ENCODE data around the gene ALDH7A1.
"Not testable (repeated sequence)": the region's sequence is repeated elsewhere in the genome, so short reads cannot be mapped to it uniquely, and the experiment has no call there.

Gene ALDH7A1

DNA sequence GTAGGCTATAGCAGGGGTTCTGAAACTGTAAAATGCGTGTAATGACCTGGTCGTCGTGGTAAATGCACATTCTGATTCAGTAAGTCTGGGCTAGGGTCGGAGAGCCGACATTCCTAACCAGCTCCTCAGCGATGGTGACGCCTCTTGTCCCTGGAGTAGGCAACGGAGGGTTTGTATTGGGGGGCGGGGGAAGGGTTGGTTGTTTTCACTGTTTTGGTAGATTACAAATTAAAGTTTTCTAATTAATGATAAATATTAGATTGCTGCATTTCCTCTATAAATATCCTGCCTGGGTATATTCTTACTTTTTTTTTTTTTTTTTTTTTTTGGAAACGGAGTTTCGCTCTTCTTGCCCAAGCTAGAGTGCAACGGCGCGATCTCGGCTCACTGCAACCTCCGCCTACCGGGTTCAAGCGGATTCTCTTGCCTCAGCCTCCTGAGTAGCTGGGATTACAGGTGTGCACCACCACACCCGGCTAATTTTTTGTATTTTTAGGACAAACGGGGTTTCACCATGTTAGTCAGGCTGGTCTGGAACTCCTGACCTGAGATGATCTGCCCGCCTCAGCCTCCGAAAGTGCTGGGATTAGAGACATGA, 566 bp upstream of the ALDH7A1 start:
- DNase-seq (ENCODE audit: low spot score): no peak

DNA sequence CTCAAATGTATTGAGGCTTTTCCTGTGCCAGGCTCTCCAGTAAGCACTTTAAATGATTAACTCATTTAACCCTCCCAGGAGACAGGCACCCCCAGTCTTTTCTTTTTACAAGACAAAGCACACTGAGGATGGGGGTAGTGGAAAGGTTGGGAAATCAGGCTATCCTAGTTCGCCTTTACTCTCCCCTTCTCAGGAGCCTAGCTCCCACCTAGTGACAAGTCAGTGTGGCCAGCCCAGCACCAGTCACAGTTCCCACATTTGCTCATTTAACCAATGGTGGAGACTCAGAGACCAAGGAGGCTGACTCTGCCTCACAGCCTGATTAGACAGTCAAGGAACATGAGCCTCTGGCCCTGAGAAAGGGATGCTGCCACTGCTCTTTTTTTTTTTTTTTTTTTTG, 3.5 kb downstream of the ALDH7A1 start:
- DNase-seq (ENCODE audit: low spot score): no peak

DNA sequence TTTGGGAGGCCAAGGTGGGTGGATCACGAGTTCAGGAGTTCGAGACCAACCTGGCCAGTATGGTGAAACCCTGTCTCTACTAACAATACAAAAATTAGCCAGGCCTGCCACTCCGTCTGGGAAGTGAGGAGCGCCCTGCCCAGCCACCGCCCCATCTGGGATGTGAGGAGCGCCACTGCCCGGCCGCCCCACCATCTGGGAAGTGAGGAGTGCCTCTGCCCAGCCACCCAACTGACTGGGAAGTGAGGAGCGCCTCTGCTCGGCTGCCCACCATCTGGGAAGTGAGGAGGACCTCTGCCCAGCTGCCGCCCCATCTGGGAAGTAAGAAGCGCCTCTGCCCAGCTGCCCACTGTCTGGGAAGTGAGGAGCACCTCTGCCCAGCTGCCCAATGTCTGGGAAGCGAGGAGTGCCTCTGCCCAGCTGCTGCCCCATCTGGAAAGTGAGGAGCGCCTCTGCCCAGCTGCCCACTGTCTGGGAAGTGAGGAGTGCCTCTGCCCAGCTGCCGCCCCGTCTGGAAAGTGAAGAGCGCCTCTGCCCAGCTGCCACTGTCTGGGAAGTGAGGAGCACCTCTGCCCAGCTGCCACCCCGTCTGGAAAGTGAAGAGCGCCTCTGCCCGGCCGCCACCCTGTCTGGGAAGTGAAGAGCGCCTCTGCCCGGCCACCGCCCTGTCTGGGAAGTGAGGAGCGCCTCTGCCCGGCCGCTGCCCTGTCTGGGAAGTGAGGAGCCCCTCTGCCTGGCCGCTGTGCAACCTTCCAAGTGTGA, 5.3 kb downstream of the ALDH7A1 start:
- DNase-seq (ENCODE audit: low spot score): no peak

DNA sequence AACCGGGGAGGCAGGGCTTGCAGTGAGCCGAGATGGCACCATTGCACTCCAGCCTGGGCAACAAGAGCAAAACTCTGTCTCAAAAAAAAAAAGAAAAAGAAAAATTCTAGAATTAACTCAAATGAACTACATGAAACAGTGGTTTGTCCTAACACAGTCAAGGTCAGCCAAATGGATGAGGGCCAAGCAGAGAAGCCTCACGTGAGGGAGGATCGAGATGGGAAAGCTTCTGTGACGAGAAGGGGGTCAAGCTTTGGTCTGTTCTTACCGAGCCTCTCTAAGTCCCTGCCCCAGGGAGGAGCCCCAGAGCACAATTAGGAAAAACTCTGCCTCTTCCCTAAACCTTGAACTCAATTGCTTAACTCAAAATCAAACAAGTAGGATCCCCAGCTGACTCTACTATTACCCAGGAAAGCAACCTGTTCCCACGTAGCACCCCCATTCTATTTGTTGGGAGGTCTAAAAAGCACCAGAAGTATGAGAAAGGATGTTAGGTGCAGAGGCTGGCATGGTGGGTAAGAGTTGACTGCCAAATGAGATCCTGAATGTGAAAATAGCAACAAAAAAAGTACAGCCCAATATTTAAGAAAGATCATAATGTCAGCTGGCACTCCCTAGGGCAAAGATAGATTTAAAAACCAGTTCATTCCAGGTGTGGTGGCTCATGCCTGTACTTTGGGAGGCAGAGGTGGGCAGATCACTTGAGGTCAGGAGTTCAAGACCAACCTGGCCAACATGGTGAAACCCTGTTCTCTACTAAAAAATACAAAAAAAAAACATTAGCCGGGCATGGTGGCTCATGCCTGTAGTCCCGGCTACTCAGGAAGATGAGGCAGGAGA, 7.2 kb downstream of the ALDH7A1 start:
- no peak for DNase-seq (ENCODE audit: low spot score)

DNA sequence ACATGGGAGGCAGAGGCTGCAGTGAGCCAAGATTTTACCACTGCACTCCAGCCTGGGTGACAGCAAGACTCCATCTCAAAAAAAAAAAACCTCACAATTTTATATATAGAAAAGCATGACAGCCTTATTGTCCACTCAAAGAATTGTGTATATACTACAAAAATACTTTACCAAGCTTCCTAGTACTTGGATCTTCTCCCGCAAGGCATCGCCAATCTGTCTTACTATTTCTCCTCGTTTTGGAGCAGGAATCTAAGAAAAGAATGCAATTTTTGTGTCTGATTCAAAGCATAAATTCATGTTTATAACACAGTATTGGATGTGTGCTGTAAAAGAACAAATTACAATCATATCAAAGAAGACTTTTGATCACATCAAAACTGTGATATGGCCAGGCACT, 11.3 kb downstream of the ALDH7A1 start:
- DNase-seq (ENCODE audit: low spot score): no peak

DNA sequence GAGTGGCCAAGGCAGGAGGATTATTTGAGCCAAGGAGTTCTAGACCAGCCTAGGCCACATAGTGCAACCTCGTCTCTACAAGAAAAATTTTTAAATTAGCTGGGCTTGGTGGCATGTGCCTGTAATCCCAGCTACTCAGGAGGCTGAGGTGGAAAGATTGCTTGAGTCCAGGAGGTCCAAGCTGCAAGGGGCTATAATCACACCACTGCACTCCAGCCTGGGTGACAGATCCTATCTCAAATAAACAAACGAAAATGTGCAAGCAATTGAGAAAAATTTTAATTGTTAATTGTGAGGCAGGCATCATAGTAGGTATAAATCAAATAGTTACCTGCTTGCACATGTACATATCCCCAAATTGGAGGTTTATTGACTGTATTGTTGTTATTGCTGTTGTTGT, 15.3 kb downstream of the ALDH7A1 start:
- no peak for DNase-seq (ENCODE audit: low spot score)

DNA sequence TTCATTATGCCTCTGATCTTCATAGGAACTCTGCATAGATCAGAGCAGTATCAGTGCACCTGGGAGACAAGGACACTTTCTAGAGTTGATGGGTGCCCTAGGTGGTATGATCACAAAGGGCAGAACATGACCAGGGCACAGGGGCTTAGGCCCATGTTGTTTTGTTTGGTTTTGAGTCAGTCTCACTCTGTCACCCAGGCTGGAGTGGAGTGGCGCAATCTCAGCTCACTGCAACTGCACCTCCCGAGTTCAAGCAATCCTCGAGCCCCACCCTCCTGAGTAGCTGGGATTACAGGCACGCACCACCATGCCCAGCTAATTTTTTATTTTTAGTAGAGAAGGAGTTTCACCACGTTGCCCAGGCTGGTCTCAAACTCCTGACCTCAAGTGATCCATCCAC, 17.6 kb downstream of the ALDH7A1 start:
- DNase-seq (ENCODE audit: low spot score): no peak

DNA sequence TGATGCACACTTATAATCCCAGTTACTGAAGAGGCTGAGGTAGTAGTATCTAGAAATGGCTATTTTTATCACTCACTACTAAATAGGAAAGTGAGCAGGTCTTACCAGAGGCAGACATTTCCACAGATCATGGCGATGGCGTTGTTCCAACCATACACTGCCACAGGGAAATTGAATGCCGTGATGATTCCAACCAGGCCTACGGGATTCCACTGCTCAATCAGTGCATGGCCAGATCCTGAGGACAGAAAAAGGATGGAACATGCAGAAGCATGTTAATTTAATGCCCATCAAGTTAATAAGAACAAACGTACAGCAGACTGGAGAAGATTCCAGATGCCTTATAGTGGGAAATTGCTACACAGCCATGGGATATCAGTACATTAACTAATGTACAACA, 18.0 kb downstream of the ALDH7A1 start:
- no peak for DNase-seq (ENCODE audit: low spot score)

DNA sequence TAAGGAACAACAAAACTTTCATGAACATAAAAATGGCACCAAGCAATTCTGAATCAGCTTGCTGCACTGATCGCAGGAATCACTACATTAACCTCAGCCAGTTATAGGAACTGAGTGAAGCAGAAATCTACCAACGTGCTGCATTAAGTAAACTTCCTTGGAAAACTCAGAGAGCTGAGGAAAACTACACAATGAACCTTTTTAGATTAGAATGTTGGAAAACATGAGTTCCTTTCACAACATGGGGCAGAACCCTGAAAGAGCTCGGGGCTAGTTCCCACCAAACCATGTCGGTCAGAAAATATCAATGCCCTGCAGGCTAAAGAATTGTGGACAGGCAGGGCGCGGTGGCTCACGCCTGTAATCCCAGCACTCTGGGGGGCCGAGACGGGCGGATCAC, 19.4 kb downstream of the ALDH7A1 start:
- no peak for DNase-seq (ENCODE audit: low spot score)

DNA sequence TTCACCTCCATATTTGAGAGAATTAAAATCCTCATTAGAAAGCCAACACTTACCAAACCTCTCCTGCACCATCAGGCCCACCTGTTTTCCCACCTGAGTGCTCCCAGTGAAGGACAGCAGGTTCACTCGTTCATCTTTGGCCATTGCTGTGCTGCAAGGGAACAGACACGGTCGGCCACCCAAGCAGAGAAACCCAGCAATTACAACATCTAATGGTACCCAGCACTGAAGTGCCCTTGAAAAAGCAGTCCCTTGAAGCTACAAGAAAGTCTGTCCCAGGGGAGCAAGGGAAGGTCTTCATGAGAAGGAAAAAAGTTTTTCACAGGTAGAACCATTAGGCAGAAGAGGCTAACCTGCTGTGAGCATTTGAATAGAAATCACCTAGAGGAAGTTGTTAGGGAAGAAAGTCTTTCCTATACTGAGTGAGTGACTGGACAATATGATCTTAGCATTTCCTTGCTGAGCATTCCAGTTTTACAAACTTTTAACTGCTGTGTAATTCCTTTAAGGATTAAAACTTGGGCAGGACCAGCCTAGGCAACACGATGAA, 26.7 kb downstream of the ALDH7A1 start:
- DNase-seq (ENCODE audit: low spot score): no peak

DNA sequence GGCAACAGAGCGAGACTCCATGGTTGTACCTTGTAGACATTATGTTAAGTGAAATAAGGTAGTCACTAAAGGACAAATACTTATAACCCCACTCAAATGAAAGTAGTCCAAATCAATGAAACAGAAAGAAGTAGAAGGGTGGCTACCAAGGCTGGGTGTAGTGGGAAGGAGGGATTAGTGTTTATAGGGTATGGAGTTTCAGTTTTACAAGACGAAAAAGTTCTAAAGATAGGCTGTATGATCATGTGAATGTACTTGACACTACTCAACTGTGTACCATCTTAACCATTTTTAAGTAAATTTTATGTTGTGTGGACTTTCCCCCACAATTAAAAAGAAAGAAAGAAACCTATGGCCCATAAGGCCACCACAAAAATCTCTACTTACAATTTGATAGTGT, 32.2 kb downstream of the ALDH7A1 start:
- no peak for DNase-seq (ENCODE audit: low spot score)

DNA sequence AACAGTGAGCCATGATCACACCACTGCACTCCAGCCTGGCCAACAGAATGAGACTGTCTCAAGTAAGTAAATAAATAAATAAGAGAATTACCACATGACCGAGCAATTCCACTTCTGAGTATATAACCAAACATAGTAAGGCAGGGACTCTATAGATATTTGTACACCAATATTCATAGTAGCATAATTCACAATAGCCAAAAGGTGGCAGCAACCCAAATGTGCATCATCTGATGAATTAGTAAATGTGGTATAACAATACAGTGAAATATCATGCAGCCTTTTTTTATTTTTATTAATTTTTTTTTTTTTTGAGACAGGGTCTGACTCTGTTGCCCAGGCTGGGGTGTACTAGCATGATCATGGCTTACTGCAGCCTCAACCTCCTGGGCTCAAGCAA, 33.1 kb downstream of the ALDH7A1 start:
- no peak for DNase-seq (ENCODE audit: low spot score)

DNA sequence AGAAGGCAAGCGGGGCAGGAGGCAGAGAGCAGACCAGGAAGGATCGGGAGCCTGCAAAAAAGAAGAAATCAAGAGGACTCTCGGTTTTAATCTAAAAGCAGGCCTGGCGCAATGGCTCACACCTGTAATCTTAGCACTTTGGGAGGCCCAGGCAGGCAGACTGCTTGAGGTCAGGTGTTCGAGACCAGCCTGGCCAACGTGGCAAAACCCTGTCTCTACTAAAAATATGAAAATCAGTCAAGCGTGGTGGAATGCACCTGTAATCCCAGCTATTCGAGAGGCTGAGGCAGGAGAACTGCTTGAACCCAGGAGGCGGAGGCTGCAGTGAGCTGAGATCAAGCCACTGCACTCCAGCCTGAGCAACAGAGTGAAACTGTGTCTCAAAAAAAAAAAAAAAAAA, 39.9 kb downstream of the ALDH7A1 start:
- not testable (repeated sequence) for DNase-seq (ENCODE audit: low spot score)

DNA sequence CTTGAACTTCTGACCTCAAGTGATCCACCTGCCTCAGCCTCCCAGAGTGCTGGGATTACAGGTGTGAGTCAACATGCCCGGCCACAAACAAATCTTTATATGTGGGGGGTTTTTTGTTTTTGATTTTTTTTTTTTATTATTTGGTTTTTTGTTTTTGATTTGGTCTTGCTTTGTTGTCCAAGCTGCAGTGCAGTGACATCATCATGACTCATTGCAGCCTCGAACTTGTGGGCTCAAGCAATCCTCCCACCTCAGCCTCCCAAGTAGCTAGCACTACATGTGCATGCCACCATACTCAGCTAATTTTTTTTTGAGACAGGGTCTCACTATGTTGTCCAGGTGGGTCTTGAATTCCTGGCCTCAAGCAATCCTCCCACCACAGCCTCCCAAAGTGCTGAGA, 42.4 kb downstream of the ALDH7A1 start:
- DNase-seq (ENCODE audit: low spot score): no peak

DNA sequence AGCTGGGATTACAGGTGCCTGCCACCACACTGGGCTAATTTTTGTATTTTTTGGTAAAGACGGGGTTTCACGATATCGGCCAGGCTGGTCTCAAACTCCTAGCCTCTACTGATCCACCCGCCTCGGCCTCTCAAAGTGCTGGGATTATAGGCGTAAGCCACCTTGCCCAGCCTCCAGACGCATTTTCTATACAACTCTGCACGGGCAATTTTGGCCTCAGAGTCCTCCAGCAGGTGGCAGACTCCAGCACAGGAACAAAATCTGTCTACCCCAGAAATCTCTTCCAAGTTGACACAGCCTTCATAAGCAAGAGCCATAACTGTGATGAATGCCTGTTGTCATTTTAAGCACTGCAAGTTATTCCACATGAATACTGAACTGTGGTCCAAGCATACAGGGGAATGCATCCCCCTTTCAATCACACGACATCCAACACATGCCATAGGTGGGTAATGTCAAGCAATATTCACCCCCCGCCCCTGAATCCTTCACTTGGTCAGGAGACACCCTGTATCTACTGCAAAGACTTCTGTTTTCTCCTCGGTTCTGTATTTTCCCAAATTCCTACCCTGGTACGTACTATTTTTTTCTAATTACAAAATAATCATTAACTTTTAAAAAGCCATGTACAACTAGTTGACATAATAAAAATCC, 50.8 kb downstream of the ALDH7A1 start:
- DNase-seq (ENCODE audit: low spot score): no peak

DNA sequence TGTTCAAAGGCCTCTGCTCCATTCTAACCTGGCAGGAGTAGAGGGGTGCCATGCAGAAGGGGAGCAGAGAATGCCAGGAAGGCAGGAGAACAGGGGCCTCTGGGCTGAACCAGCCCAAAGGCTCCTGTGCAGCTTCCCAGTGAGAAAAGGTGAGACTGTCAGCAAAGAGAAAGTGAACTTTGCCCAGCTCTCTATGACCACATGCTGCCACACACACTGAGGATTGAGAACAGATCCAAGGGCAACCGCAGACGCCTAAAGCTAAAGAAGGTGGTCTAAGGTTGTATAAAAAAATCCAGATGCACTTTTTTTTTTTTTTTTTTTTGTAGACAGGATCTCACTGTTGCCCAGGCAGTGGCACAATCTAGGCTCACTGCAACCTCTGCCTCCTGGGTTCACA, 51.4 kb downstream of the ALDH7A1 start:
- DNase-seq (ENCODE audit: low spot score): no peak

DNA sequence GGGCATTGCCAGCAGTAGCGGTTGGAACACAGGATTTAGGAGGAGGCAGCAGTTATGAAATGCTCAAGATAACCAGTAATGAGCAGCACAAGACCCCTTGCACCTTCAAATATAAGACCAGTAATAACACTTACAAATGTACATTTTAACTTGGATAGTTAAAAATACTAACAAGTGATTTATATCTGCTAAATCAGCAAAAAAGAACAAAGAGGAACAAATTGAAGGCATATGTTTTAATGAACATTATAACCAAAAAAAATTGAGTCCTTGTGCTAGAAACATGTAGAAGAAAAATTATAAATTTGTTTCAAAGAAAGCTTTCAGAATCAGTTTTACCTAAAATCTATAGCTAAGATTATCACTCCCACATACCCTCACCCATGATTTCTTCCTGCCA, 52.0 kb downstream of the ALDH7A1 start:
- no peak for DNase-seq (ENCODE audit: low spot score)

DNA sequence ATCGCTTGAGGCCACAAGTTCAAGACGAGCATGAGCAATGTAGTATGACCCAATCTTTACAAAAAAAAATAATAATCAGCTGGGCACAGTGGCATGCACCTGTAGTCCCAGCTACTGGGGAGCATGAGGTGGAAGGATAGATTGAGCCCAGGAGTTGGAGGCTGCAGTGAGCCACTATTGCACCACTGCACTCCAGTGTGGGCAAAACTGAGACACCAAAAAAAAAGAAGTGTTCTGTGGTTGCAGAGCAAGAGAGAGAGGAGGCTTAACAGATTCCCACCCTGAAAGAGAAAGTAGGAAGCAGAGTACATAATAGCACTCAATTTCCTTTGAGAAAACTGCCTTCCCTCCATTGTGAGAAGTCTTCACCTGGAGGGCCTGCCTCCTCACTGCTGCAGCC, 52.6 kb downstream of the ALDH7A1 start:
- DNase-seq (ENCODE audit: low spot score): no peak

DNA sequence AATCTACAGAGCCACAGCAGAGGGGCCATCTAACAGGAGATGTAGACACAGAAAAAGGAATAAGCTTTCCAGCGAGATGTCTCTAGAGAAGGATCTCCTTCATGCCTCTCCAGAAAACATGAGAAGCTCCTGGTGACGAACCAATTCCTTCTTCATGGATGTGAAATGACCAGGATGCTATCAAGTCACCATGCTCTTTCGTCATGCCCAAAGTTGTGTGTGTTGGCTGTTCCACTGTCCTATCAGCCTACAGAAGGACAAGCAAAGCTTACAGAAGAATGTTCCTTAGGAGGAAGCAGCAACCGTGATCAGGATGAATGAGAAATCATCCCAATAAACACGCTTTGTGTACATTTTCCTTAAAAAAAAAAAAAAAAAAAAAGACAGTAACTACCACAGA, 54.4 kb downstream of the ALDH7A1 start:
- DNase-seq (ENCODE audit: low spot score): no peak

DNA sequence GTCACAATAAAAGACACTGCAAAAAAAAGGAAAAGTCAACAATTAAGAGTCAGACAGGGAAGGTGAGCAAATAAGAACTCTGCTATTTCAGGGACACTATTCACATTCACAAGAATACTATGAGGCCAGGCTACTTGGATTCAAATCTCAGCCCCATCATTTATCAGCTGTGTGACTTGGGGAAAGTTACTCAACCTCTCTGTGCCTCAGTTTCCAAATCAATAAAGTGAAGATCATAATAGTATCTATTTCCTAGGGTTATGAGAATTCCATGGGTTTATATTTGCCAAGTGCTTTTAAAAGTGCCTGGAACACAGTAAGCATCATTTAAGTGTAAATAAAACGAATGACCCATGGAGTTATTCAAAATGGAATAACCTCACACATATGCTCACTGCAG, 56.4 kb downstream of the ALDH7A1 start:
- DNase-seq (ENCODE audit: low spot score): no peak

DNA sequence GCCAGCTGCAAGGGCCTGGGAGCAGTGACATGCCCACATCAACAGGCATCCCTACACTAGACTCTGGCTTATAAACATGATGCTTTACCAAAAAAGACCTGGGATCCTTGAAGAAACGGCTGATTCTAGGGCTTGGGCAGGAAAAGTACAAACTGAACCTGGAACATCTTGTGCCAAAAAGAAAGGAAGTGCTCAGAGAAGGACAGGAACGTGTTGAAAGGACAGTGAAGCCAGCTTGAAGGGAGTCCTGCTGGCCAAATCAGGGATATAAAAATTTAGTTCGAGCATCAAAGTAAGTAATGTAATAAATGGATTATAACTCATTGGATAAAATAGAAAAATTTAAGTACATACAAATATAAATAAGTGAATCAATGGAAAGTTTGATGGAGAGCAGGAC, 58.1 kb downstream of the ALDH7A1 start:
- no peak for DNase-seq (ENCODE audit: low spot score)

DNA sequence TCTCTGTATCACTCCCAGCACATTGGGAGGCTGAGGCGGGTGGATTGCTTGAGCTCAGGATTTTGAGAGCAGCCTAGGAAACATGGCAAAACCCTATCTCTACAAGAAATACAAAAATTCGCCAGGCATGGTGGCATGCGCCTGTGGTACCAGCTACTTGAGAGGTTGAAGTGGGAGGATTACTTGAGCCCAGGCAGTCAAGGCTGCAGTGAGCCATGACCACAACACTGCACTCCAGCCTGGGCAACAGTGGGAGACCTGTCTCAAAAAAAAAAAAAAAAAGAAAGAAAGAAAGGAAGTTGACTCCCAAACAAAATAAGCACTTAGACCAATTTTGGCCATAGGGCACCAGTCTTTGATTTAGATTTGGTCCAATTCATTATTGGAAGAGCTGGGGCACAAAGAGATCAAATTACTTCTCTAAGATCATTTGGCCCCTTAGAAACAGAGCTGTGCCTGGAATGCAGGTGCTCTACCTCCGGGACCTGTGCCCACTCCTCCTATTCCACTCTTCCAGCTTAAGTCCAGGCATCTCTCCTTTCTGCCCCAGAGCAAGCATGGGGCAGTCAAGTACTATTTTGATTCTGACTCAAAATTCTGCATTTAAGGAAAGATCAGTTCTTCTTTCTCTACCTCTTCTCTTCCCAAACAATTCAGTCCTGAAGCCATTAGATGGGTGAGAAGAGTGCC, 59.0 kb downstream of the ALDH7A1 start:
- DNase-seq (ENCODE audit: low spot score): no peak
